GM03348 (cell line): ENCODE measurements around the gene AP3M1.

Source experiments
- DNase-seq: peaks from one replicate; pipeline ENCODE4 v3.0.0; 2012; ENCODE audit warnings: low spot score

AP3M1 gene

GRCh38 chr10:74114041-74114448 lies 36.6 kb downstream of the AP3M1 start:
- no peak for DNase-seq

GRCh38 chr10:74113546-74113945 lies 37.1 kb downstream of the AP3M1 start:
- peak; percentile 25 for DNase-seq

GRCh38 chr10:74111799-74112198 lies 38.8 kb downstream of the AP3M1 start:
- no peak for DNase-seq

- no peak for DNase-seq
Measured at GRCh38 chr10:74110120-74110519, 40.5 kb downstream of the AP3M1 start.

- no peak for DNase-seq
Measured at GRCh38 chr10:74109452-74109851, 41.2 kb downstream of the AP3M1 start.

- DNase-seq: no peak
Measured at GRCh38 chr10:74107391-74107790, 43.2 kb downstream of the AP3M1 start.

GRCh38 chr10:74104996-74105395 lies 45.6 kb downstream of the AP3M1 start:
- DNase-seq: no peak

- no peak for DNase-seq
Measured at GRCh38 chr10:74104480-74104879, 46.1 kb downstream of the AP3M1 start.

GRCh38 chr10:74103560-74104258 lies 46.9 kb downstream of the AP3M1 start:
- DNase-seq: peak; percentile 39

GRCh38 chr10:74099836-74100235 lies 50.8 kb downstream of the AP3M1 start:
- DNase-seq: no peak

GRCh38 chr10:74099420-74099819 lies 51.2 kb downstream of the AP3M1 start:
- no peak for DNase-seq

GRCh38 chr10:74097776-74098175 lies 52.9 kb downstream of the AP3M1 start:
- no peak for DNase-seq

- DNase-seq: no peak
Measured at GRCh38 chr10:74096777-74097176, 53.9 kb downstream of the AP3M1 start.

GRCh38 chr10:74094231-74094630 lies 56.4 kb downstream of the AP3M1 start:
- DNase-seq: no peak

- no peak for DNase-seq
Measured at GRCh38 chr10:74093530-74094164, 57.0 kb downstream of the AP3M1 start.

GRCh38 chr10:74092372-74092771 lies 58.3 kb downstream of the AP3M1 start:
- no peak for DNase-seq

- no peak for DNase-seq
Measured at GRCh38 chr10:74088722-74089121, 61.9 kb downstream of the AP3M1 start.

GRCh38 chr10:74086317-74086716 lies 64.3 kb downstream of the AP3M1 start:
- no peak for DNase-seq

- DNase-seq: no peak
Measured at GRCh38 chr10:74084955-74085354, 65.7 kb downstream of the AP3M1 start.

GRCh38 chr10:74083304-74083703 lies 67.3 kb downstream of the AP3M1 start:
- no peak for DNase-seq

- DNase-seq: no peak
Measured at GRCh38 chr10:74081941-74082718, 68.5 kb downstream of the AP3M1 start.

GRCh38 chr10:74081192-74081803 lies 69.3 kb downstream of the AP3M1 start:
- peak; percentile 65 for DNase-seq
